Measurements from ENCODE around the gene KRT13. TPM values are rescaled to one million over a fixed set of nuclear protein-coding genes. Genes with fewer than 3 reads are reported as not detected.

The KRT13 gene
- not detected in 2 replicates for total RNA-seq (2012; rRNA removed)

DNA sequence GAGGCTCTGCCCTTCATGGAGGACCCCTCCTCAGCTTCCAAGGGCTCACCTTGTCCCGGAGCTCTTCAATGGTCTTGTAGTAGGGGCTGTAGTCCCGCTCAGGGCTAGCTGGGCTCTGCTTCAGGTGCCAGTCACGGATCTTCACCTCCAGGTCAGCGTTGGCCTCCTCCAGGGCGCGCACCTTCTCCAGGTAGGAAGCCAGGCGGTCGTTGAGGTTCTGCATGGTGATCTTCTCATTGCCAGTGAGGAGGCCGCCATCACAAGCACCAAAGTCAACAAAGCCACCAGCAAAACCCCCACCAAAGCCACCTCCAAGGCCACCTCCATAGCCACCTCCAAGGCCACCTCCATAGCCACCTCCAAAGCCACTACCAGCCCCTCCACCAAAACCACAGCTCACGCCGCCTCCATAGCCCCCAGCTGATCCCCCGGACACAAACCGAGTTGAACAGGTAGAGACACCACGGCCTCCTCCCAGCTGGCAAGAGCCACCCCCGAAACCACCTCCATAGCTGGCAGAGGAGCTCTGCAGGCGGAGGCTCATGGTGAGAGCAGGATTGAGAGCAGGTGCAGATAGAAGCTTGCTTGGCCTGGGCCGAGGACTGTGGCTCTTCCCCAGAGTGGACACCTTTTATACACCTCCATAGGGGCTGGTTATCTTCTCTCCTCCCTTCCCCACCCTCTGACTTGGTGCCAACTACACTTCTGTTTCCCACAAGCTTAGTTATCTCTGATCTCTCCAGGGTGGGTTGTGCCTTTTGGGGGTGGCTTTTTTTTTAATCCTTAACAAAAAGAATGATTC, at the start of gene KRT13:
KRT13 (minus strand) TSS at position 606 of the 802 bp plus-strand sequence; CDS start at position 544, 62 bp downstream.
- Histone ChIP-seq H3K36me3 (ENCODE audit: insufficient read depth, low read length) (no peaks in the 10 kb centered on the region), H3K4me1 (ENCODE audit: control insufficient read depth, insufficient read depth, low read length) (peaks cover 5% of the 10 kb centered on the region), H3K4me2 (ENCODE audit: low read length) (no peak within 1 kb of the TSS), H3K27me3 (ENCODE audit: control insufficient read depth, insufficient read depth, low read length) (peaks cover 12% of the 10 kb centered on the region), H3K4me3 (ENCODE audit: low read length) (no peak within 1 kb of the TSS), H3K9ac (ENCODE audit: low read depth, low read length) (no peak within 1 kb of the TSS), H3K9me3 (replicated peaks; ENCODE audit: low read length) (no peaks in the 10 kb centered on the region)

DNA sequence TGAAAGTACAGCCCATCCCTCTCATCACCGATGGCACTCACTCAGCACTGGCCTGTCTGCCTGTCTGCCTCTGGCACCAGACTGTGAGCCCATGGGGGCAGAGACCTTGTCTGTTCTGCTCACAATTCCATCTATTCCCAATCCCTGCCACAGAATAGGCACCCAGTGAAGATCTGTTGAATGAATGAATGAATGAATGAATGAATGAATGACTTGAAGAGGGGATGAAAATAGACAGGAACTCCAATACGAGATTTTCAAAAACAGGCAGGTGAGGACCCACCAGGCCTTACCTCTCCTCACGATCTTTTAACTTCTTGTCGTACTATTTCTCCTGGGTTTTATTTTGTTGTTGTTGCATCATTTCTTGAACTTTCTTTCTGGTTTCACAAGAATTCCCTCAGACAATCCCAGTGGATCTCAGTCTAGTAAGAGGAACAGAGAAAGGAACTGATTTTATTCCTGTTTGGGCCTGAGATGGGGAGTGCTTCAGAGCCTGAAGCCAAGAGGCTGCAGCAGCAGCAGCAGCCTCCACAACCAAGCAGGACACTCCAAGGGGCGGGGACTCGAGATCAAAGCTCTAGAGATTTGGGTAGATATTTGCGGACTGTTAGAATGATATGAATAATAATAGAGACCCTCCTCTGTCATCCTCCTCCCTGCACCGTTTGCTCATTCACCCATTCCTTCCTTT, 48.7 kb upstream of the KRT13 start:
- Histone ChIP-seq H3K4me2 (ENCODE audit: low read length) (no peak overlapping the region), H3K4me1 (ENCODE audit: control insufficient read depth, insufficient read depth, low read length) (peaks cover 6% of the 10 kb centered on the region), H3K27me3 (ENCODE audit: control insufficient read depth, insufficient read depth, low read length) (peaks cover 46% of the 10 kb centered on the region), H3K9me3 (replicated peaks; ENCODE audit: low read length) (no peaks in the 10 kb centered on the region), H3K36me3 (ENCODE audit: insufficient read depth, low read length) (no peaks in the 10 kb centered on the region), H3K9ac (ENCODE audit: low read depth, low read length) (no peak overlapping the region), H3K4me3 (ENCODE audit: low read length) (no peak overlapping the region)

DNA sequence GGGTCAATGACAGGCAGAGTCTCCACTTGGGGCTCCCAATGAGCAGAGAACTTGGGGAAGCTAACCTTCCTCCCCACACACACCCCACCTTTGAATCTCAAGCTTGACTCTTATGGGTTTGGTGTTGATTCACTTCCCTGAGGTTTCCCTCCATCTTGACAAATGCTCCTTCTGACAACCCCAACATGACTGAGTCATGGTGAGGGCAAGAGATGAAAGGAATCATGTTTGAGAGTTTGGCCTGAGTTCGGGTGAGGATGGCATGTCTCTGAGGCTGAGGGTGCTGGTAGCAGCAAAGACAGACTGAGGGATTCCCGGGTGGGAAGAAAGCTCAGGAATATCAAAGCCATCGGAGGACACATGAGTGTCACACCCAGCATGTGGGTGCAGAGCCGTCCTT, 47.8 kb upstream of the KRT13 start:
- no peaks in the 10 kb centered on the region for H3K9me3 ChIP-seq (replicated peaks; ENCODE audit: low read length)
- no peak overlapping the region for H3K9ac ChIP-seq (ENCODE audit: low read depth, low read length)

DNA sequence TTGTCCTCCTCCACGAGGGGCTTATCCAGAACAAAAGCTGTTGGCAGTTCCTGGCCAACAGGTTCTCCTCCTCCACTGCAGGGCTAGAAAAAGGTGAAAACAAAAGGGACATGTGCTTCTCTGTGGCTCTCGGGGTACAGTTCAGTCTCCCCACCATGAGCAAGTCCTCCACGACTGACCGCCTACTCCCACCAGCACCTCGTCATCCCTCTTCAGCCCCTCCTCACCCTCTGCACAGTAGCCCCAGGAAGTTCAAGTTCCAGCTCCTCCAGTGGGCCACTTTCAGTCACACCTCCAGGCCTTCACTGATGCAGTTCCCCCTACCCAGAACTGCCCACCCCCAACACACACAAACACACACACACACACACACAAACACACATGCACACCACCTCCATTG, 47.0 kb upstream of the KRT13 start:
- Histone ChIP-seq H3K9me3 (replicated peaks; ENCODE audit: low read length) (no peaks in the 10 kb centered on the region), H3K9ac (ENCODE audit: low read depth, low read length) (no peak overlapping the region), H3K4me3 (ENCODE audit: low read length) (no peak overlapping the region), H3K4me1 (ENCODE audit: control insufficient read depth, insufficient read depth, low read length) (peaks cover 21% of the 10 kb centered on the region), H3K36me3 (ENCODE audit: insufficient read depth, low read length) (no peaks in the 10 kb centered on the region), H3K27me3 (ENCODE audit: control insufficient read depth, insufficient read depth, low read length) (peaks cover 33% of the 10 kb centered on the region), H3K4me2 (ENCODE audit: low read length) (no peak overlapping the region)

More for the DNA sequence above, 47.8 kb upstream of the KRT13 start:
- no peak overlapping the region for H3K4me3 ChIP-seq (ENCODE audit: low read length)
- peaks cover 40% of the 10 kb centered on the region for H3K27me3 ChIP-seq (ENCODE audit: control insufficient read depth, insufficient read depth, low read length)
- no peaks in the 10 kb centered on the region for H3K36me3 ChIP-seq (ENCODE audit: insufficient read depth, low read length)
- no peak overlapping the region for H3K4me2 ChIP-seq (ENCODE audit: low read length)
- H3K4me1 ChIP-seq (ENCODE audit: control insufficient read depth, insufficient read depth, low read length): peaks cover 16% of the 10 kb centered on the region

DNA sequence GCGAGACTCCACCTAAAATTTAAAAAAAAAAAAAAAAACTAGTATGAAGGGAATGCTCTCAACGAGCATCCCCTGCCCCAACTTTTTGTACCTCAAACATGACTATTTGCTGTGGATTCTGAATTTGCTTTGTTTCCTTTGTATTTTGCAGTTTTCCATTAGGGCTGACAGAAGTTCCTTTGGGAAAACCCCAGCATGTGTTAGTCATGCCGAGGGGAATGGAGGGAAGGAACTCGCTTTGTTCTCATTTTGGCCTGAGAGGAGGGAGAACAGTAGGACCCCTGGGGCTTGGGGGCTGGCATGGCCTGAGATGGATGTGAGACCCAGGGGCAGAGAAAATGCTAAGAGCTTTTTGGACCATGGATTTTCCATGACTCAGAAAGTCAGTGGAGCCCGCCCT, 46.0 kb upstream of the KRT13 start:
- H3K27me3 ChIP-seq (ENCODE audit: control insufficient read depth, insufficient read depth, low read length): peaks cover 22% of the 10 kb centered on the region
- no peak overlapping the region for H3K4me3 ChIP-seq (ENCODE audit: low read length)
- H3K36me3 ChIP-seq (ENCODE audit: insufficient read depth, low read length): no peaks in the 10 kb centered on the region
- no peak overlapping the region for H3K9ac ChIP-seq (ENCODE audit: low read depth, low read length)
- peaks cover 26% of the 10 kb centered on the region for H3K4me1 ChIP-seq (ENCODE audit: control insufficient read depth, insufficient read depth, low read length)
- no peak overlapping the region for H3K4me2 ChIP-seq (ENCODE audit: low read length)
- no peaks in the 10 kb centered on the region for H3K9me3 ChIP-seq (replicated peaks; ENCODE audit: low read length)

DNA sequence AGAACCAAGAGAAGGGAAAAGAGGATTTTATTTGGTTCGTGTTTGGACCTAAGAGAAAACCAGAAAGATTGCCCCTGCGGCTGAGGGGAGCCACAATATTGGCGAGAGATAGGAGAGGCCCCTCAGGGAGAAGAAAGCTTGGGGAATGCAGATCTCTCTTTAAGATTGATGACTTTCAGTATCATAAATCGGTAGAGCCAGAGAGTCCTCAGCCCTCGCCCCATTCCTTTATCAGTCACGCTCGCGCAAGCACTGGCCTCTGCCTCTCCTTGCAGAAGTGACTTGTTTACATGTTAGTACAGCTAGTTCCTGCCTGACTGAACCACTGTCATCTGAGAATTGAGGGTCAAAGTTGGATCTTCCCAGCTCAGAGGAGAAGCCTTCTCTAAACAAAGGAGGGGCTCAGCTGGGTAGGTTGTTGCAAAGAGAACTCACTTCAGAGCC, 44.2 kb upstream of the KRT13 start:
- H3K4me1 ChIP-seq (ENCODE audit: control insufficient read depth, insufficient read depth, low read length): peaks cover 26% of the 10 kb centered on the region
- H3K36me3 ChIP-seq (ENCODE audit: insufficient read depth, low read length): no peaks in the 10 kb centered on the region
- no peaks in the 10 kb centered on the region for H3K9me3 ChIP-seq (replicated peaks; ENCODE audit: low read length)
- peak overlapping the region; percentile 5 for H3K9ac ChIP-seq (ENCODE audit: low read depth, low read length)
- H3K27me3 ChIP-seq (ENCODE audit: control insufficient read depth, insufficient read depth, low read length): peaks cover 8% of the 10 kb centered on the region
- no peak overlapping the region for H3K4me3 ChIP-seq (ENCODE audit: low read length)
- no peak overlapping the region for H3K4me2 ChIP-seq (ENCODE audit: low read length)

DNA sequence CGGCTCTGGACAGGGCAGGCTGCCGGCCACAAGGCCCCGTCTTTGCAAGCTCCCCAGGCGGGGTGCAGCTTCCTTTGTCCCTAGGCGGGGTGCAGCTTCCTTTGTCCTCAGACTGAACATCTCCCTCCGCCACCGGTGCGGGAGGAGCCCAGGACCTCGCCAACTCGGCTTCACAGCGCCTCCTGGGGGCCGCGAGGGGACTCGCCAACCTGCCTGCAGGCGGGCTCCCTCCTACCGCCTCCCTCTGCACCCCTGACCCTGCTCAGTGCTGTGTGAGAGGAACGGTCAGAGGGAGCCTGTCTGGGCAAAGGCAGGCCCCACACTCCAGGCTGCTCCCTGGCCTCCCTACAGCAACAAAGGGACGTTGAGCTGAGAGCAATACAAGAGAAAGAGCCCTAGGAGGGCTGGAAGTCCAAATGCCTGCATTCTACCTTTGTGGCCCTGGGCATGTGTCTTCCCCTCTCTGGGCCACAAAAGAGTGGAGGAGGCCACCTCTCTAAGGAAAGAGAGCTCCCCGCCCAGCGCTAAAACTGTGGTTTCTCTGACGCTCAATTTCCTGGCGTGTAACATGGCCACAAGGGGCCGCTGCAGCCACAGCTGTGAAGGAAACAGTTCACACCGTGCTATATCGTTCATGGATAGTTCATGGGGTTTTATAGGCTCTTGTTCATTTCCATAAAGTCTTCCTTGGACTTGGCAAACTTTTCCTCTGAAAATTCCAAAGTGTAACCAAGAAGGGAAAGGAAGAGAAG, 43.6 kb upstream of the KRT13 start:
- Histone ChIP-seq H3K4me2 (ENCODE audit: low read length) (peak overlapping the region; percentile 71), H3K36me3 (ENCODE audit: insufficient read depth, low read length) (no peaks in the 10 kb centered on the region), H3K9ac (ENCODE audit: low read depth, low read length) (peak overlapping the region; percentile 73), H3K9me3 (replicated peaks; ENCODE audit: low read length) (no peaks in the 10 kb centered on the region), H3K4me1 (ENCODE audit: control insufficient read depth, insufficient read depth, low read length) (peaks cover 26% of the 10 kb centered on the region), H3K27me3 (ENCODE audit: control insufficient read depth, insufficient read depth, low read length) (peaks cover 5% of the 10 kb centered on the region), H3K4me3 (ENCODE audit: low read length) (no peak overlapping the region)

DNA sequence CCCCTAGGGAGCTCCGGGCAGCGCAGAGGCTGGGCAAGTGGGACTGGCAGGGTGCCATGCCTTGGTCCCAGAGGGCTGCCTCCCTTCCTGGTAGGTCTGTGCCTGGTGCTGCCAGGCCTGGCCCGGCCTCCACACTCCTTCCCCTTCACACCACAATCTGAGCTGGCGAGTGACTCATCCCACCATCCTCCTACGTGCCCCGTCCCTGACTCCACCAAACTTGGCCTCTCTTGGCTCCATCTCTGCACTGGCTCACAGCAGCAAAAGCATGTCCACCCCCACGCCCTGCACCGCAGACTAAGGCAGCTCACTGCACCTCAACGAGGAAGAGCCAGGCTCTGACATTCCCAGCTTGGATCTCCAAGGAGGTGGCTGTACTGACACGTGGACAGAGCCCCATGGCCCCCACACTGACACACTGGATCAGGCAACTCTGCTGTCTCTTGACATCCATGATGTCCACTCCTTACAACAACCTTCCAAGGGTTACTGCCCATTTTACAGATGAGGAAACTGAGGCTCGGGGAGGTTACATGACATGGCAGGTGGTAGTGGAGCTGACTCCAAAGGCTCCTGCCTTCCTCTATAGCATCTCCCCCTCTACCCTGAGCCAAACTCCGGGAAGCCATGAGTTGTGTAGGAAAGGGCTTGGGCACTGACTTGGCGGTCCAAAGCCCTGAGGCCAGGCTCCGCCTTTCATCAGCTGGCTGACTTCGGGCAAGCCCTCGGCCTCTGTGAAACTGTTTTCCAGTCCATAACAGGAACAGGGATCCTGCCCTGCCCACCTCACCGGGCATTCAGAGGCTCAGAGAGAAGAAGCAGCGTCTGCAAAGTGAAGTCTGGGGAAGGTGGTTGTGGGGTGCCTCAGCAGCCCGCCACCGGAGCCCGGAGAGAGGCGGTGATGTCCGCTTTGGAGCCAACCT, 42.8 kb upstream of the KRT13 start:
- Histone ChIP-seq H3K9me3 (replicated peaks; ENCODE audit: low read length) (no peaks in the 10 kb centered on the region), H3K9ac (ENCODE audit: low read depth, low read length) (peak overlapping the region; percentile 73), H3K4me2 (ENCODE audit: low read length) (peak overlapping the region; percentile 53), H3K36me3 (ENCODE audit: insufficient read depth, low read length) (no peaks in the 10 kb centered on the region), H3K4me1 (ENCODE audit: control insufficient read depth, insufficient read depth, low read length) (peaks cover 26% of the 10 kb centered on the region), H3K27me3 (ENCODE audit: control insufficient read depth, insufficient read depth, low read length) (no peaks in the 10 kb centered on the region), H3K4me3 (ENCODE audit: low read length) (no peak overlapping the region)

DNA sequence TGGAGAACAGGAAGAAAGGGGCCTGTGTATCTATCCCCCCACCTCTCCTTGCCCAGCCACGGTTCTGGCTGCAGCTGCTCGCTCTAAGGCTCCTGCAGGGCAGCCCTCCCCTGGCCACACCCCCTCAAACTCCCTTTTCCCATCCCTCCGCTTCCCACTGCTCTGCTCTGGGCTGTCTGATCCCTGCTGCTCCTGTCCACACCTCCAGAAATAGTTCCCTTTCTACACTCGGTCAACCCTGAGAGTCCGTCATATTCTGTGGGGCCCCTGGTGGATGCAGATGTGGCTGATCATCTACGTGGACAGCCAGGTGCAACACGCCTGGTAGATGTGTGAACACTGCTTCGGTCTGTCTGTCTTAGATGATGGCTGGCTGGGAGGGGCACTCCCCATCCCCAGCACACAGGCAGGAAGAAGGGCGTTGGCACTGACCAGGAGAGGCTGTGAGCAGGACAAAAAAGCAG, 42.0 kb upstream of the KRT13 start:
- Histone ChIP-seq H3K4me3 (ENCODE audit: low read length) (no peak overlapping the region), H3K4me2 (ENCODE audit: low read length) (peak overlapping the region; percentile 53), H3K36me3 (ENCODE audit: insufficient read depth, low read length) (no peaks in the 10 kb centered on the region), H3K9ac (ENCODE audit: low read depth, low read length) (peak overlapping the region; percentile 54), H3K27me3 (ENCODE audit: control insufficient read depth, insufficient read depth, low read length) (no peaks in the 10 kb centered on the region), H3K4me1 (ENCODE audit: control insufficient read depth, insufficient read depth, low read length) (peaks cover 26% of the 10 kb centered on the region), H3K9me3 (replicated peaks; ENCODE audit: low read length) (no peaks in the 10 kb centered on the region)

DNA sequence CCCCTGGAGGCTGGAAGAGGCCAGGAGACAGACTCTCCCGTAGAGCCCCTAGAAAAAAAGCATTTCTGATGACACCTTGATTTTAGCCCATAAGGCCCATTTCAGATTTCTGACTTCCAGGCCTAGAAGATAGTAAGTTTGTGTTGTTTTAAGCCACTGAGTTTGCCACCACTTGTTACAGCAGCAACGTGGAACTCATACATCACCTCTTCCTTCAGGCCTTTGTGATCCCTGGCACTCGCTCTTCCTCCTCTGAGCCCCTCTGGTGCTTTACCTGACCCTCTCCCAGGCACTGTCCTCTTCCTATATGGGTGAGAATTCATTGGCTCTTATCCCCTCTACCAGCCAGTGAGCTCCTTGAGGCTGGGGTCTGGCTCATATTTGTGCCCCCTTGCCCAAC, 41.4 kb upstream of the KRT13 start:
- no peaks in the 10 kb centered on the region for H3K36me3 ChIP-seq (ENCODE audit: insufficient read depth, low read length)
- no peak overlapping the region for H3K4me3 ChIP-seq (ENCODE audit: low read length)
- H3K4me2 ChIP-seq (ENCODE audit: low read length): no peak overlapping the region
- H3K4me1 ChIP-seq (ENCODE audit: control insufficient read depth, insufficient read depth, low read length): peaks cover 26% of the 10 kb centered on the region
- H3K27me3 ChIP-seq (ENCODE audit: control insufficient read depth, insufficient read depth, low read length): no peaks in the 10 kb centered on the region
- no peaks in the 10 kb centered on the region for H3K9me3 ChIP-seq (replicated peaks; ENCODE audit: low read length)
- H3K9ac ChIP-seq (ENCODE audit: low read depth, low read length): no peak overlapping the region
